Body of pancreas (tissue), 4 donors: Measurements from ENCODE around the gene RNF152.

Experiments
- POLR2A ChIP-seq, 3 donors: fragments of 450-650 bp; IDR thresholded peaks; one replicate each; pipeline ENCODE4 v1.6.1; 2016; ENCODE audit warnings: antibody characterized with exemption in 3 of 3, mild to moderate bottlenecking in 2 of 3
- TF ChIP-seq, protein P1 (sequence below), 7 experiments: fragments of 450-650 bp in 4 of 7; fragments of 200-600 bp in 3 of 7; sonication (generic) in 3 of 7; IDR thresholded peaks; one replicate each; pipeline ENCODE4 v1.5.1; 2016 to 2019; ENCODE audit warnings: antibody characterized with exemption in 7 of 7

DNA sequence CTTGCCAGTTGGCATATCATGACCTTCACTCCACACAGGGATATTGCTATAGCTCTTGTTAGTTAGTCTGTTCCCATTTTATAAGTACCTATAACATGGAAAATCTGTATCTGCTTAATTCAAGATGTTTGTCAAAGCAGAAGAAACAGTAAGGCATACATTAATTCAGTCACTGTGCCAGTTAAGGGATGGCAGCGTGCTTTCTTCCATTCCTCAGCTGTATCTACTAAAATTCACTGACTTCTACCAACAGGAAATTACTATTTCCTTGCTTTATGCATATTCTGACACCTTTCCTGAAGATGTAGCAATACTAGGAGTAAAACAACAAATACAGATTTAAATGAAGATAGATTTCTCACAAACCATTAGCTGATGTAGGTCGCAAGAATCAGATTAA lies 59.9 kb downstream of the RNF152 start:
- TF ChIP-seq, protein P1, sequence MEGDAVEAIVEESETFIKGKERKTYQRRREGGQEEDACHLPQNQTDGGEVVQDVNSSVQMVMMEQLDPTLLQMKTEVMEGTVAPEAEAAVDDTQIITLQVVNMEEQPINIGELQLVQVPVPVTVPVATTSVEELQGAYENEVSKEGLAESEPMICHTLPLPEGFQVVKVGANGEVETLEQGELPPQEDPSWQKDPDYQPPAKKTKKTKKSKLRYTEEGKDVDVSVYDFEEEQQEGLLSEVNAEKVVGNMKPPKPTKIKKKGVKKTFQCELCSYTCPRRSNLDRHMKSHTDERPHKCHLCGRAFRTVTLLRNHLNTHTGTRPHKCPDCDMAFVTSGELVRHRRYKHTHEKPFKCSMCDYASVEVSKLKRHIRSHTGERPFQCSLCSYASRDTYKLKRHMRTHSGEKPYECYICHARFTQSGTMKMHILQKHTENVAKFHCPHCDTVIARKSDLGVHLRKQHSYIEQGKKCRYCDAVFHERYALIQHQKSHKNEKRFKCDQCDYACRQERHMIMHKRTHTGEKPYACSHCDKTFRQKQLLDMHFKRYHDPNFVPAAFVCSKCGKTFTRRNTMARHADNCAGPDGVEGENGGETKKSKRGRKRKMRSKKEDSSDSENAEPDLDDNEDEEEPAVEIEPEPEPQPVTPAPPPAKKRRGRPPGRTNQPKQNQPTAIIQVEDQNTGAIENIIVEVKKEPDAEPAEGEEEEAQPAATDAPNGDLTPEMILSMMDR (IDR thresholded peaks at IDR 0.05), result no peak
- TF ChIP-seq POLR2A (IDR thresholded peaks at IDR 0.05), result no peak
